HUES6 (cell line): ENCODE measurements around the gene ADM.

Experiments
- H3K27ac ChIP-seq: 2 replicates; pipeline ENCODE4 v1.7.0; 2013; ENCODE audit warnings: low read depth, mild to moderate bottlenecking, low read length, inconsistent platforms
- H3K27me3 ChIP-seq: 2 replicates; pipeline ENCODE4 v1.6.1; 2013; ENCODE audit warnings: low read length; ENCODE audit not compliant: control insufficient read depth, insufficient read depth
- H3K36me3 ChIP-seq: 2 replicates; pipeline ENCODE4 v1.6.1; 2013; ENCODE audit warnings: low read length; ENCODE audit not compliant: control insufficient read depth, insufficient read depth
- H3K4me1 ChIP-seq: 2 replicates; pipeline ENCODE4 v1.6.1; 2013; ENCODE audit warnings: low read length; ENCODE audit not compliant: control insufficient read depth, insufficient read depth
- H3K4me3 ChIP-seq: 2 replicates; pipeline ENCODE4 v1.5.1; 2013; ENCODE audit warnings: low read depth, low read length
- H3K9ac ChIP-seq: one replicate; pipeline ENCODE4 v1.6.1; 2013; ENCODE audit warnings: mild to moderate bottlenecking, low read length
- H3K9me3 ChIP-seq: 2 replicates; pipeline ENCODE4 v1.6.1; 2013; ENCODE audit warnings: low read depth, low read length; ENCODE audit not compliant: control insufficient read depth, insufficient read depth

Gene ADM

DNA sequence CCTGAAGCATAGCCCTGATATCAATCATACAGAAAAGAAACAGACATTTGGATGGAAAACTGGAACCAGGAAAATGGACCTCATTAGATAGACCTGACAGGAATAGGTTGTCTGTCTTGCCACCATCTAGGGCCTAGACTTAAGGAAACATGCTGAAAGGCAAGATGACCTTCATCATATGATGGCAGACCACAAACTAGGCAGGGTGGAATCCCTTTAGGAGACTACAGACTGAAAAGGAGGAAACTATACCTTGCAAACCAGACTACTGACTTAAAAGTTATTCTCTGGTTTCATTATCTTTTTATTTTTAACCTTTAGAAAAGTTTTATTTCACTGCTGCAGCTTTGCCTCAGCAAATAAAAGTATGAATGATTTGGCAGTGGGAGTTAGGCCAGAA, 31.1 kb upstream of the ADM start:
- Histone ChIP-seq H3K36me3 (no peaks in the 10 kb centered on the region), H3K27me3 (no peaks in the 10 kb centered on the region), H3K27ac (no peak overlapping the region), H3K4me3 (no peak overlapping the region), H3K9me3 (no peaks in the 10 kb centered on the region), H3K9ac (no peak overlapping the region), H3K4me1 (no peaks in the 10 kb centered on the region; the same call in 1 of the 2 replicates)

DNA sequence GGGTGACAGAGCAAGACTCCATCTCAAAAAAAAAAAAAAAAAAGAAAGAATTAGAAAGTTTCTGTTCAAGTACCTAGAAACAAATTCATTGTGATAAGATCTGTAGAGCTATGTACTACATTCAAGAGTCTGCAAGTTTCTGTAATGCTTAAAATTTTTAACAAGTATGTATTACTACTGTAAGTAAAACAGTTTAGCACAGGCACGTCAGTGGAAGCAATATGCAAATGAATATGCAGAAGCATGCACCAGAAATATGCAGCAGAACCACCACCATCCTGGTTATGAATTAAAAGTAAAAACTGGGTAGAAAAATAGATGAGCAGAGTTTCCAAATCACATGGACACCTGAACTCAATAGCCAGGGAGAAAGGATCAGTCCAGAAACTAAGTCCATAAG, 30.1 kb upstream of the ADM start:
- Histone ChIP-seq H3K9ac (no peak overlapping the region), H3K36me3 (no peaks in the 10 kb centered on the region), H3K4me3 (no peak overlapping the region), H3K9me3 (no peaks in the 10 kb centered on the region), H3K27me3 (no peaks in the 10 kb centered on the region), H3K4me1 (no peaks in the 10 kb centered on the region; the same call in 1 of the 2 replicates), H3K27ac (no peak overlapping the region)

GRCh38 chr11:10275714-10276113, 29.2 kb upstream of the ADM start:
- H3K4me1 ChIP-seq = no peaks in the 10 kb centered on the region; the same call in 1 of the 2 replicates
- H3K27ac ChIP-seq = no peak overlapping the region
- no peaks in the 10 kb centered on the region for H3K27me3 ChIP-seq
- no peaks in the 10 kb centered on the region for H3K36me3 ChIP-seq
- no peak overlapping the region for H3K9ac ChIP-seq
- no peak overlapping the region for H3K4me3 ChIP-seq
- no peaks in the 10 kb centered on the region for H3K9me3 ChIP-seq

GRCh38 chr11:10282117-10282516, 22.8 kb upstream of the ADM start:
- H3K27ac ChIP-seq = no peak overlapping the region
- no peak overlapping the region for H3K9ac ChIP-seq
- H3K4me3 ChIP-seq = no peak overlapping the region
- H3K9me3 ChIP-seq = no peaks in the 10 kb centered on the region
- H3K4me1 ChIP-seq = peaks cover 2% of the 10 kb centered on the region; the same call in 1 of the 2 replicates
- H3K36me3 ChIP-seq = no peaks in the 10 kb centered on the region
- H3K27me3 ChIP-seq = no peaks in the 10 kb centered on the region

GRCh38 chr11:10283991-10284390, 20.9 kb upstream of the ADM start:
- Histone ChIP-seq H3K4me1 (peaks cover 4% of the 10 kb centered on the region; the same call in 1 of the 2 replicates), H3K9ac (no peak overlapping the region), H3K4me3 (no peak overlapping the region), H3K9me3 (no peaks in the 10 kb centered on the region), H3K27ac (no peak overlapping the region), H3K27me3 (no peaks in the 10 kb centered on the region), H3K36me3 (peaks cover 5% of the 10 kb centered on the region; the same call in 1 of the 2 replicates)

- H3K9me3 ChIP-seq = no peaks in the 10 kb centered on the region
- no peak overlapping the region for H3K27ac ChIP-seq
Observed at GRCh38 chr11:10285148-10285802, 19.6 kb upstream of the ADM start.

DNA sequence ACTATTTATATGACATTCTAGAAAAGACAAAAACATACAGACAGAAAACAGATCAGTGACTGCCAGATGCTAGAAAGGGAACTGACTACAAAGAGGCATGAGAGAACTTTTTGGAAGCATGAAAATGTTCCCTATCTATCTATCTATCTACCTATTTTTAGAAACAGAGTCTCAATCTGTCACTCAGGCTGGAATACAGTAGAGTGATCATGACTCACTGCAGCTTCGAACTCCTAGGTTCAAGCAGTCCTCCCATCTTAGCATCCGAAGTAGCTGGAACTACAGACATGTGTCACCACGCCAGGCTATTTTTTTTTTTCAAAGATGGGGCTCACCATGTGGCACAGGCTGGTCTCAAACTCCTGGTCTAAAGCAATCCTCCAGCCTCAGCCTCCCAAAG, 17.7 kb upstream of the ADM start:
- peaks cover 5% of the 10 kb centered on the region; the same call in 1 of the 2 replicates for H3K36me3 ChIP-seq
- no peak overlapping the region for H3K9ac ChIP-seq
- H3K9me3 ChIP-seq = no peaks in the 10 kb centered on the region
- H3K27ac ChIP-seq = no peak overlapping the region
- no peaks in the 10 kb centered on the region for H3K27me3 ChIP-seq
- peaks cover 22% of the 10 kb centered on the region for H3K4me1 ChIP-seq
- H3K4me3 ChIP-seq = no peak overlapping the region

More at GRCh38 chr11:10285148-10285802, 19.6 kb upstream of the ADM start:
- Histone ChIP-seq H3K36me3 (peaks cover 5% of the 10 kb centered on the region; the same call in 1 of the 2 replicates), H3K4me1 (peaks cover 17% of the 10 kb centered on the region), H3K9ac (no peak overlapping the region), H3K27me3 (no peaks in the 10 kb centered on the region), H3K4me3 (no peak overlapping the region)

DNA sequence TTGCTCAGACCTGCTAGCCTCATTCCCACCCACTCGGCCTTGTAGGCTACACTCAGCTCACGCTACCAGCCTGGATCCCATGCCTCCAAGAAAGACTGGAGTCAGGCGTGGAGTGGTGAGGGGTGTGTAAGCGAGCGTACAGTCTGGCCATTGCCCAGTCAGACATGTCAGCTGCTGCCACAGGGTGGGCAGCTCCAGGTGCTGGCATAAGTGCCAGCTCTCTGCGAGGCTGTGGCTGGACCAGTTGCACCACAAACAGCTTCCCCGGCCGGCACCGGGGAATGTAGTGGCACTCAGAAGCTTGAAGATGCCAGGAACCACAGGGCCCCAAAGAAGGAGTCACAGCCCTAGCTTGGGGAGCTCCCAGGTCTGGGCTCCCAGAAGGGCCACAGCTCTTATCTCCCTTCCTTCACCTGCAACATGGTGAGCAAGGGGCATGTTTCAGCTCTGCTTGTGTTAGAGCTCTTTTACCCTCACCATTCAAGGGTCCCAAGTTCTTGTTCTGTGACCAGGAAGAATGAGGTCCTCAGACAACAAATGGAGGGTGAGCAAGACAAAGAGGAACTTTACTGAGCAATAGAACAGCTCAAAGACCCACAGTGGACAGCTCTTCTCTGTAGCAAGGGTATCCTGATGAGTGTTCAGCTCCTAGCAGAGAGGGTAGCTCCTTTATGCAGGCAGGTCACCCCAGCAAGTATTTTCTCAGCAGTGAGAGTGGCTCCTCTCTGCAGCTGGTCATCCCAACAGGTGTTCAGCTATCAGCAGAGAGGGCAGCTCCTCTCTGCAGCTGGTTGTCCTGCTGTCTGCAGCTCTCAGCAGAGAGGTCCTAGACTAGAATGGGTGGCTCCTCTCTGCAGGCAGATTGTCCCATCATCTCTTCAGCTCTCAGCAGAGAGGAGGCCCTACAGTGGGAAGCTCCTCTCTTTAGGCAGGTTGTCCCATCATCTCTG, 16.8 kb upstream of the ADM start:
- Histone ChIP-seq H3K4me3 (no peak overlapping the region), H3K36me3 (peaks cover 5% of the 10 kb centered on the region; the same call in 1 of the 2 replicates), H3K27ac (no peak overlapping the region), H3K4me1 (peaks cover 27% of the 10 kb centered on the region), H3K9me3 (no peaks in the 10 kb centered on the region), H3K27me3 (no peaks in the 10 kb centered on the region), H3K9ac (no peak overlapping the region)

DNA sequence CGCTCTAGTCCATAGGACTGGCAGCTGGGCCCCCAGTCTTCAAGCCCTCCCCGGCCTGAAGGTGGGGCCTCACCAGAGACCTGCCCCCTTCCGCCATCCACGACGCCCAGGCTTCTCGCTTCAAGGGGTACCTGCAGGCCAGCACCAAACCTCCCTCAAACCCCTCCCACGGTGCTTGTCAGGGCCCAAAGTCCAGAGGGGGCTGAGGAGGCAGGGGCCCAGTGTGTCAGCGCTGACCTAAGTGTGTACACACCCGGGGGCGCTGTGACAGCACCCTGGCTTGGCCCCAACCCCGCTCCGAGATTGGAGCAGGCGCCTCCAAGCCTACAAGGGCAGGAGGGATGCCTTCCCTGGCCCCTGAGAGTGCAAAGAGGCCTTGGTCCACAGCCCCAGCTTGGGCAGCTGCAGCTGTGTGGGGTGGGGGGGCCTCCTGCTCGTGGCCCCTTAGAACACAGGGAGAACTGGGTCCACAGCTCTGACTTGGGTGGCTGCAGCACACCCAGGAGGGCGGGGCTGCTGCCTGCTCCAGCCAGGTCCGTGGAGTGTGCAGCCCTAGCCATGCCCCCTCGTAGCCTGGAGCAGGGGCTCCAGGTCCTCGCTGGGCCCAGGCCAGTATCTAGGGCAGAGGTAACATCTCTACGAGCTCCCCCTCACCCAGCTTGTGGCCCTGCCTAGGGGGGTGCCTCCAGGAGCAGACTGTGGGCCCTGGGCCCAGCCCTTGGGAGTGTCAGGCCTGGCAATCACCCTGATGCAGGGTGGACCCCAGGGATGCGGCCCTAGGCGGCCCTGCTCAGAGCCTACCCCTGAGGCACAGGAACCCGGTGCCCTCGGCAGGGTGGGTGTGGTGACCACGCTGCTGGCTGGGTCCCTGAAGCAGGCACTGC, 15.8 kb upstream of the ADM start:
- no peak overlapping the region for H3K4me3 ChIP-seq
- H3K4me1 ChIP-seq = peaks cover 31% of the 10 kb centered on the region
- no peaks in the 10 kb centered on the region for H3K27me3 ChIP-seq
- peaks cover 5% of the 10 kb centered on the region; the same call in 1 of the 2 replicates for H3K36me3 ChIP-seq
- H3K9ac ChIP-seq = no peak overlapping the region
- no peak overlapping the region for H3K27ac ChIP-seq
- no peaks in the 10 kb centered on the region for H3K9me3 ChIP-seq

- peaks cover 3% of the 10 kb centered on the region; the same call in 1 of the 2 replicates for H3K27me3 ChIP-seq
- no peak overlapping the region for H3K9ac ChIP-seq
- peaks cover 5% of the 10 kb centered on the region; the same call in 1 of the 2 replicates for H3K36me3 ChIP-seq
- H3K4me1 ChIP-seq = peaks cover 33% of the 10 kb centered on the region
- no peaks in the 10 kb centered on the region for H3K9me3 ChIP-seq
- H3K4me3 ChIP-seq = no peak overlapping the region
- no peak overlapping the region for H3K27ac ChIP-seq
Observed at GRCh38 chr11:10289765-10290380, 15.0 kb upstream of the ADM start.
